NCI-H446 (cell line): ENCODE results near the gene GNB2.
"Not testable (repeated sequence)": the region's sequence is repeated elsewhere in the genome, so short reads cannot be mapped to it uniquely, and the experiment has no call there.

Experiments used
- DNase-seq, 2 experiments: peaks; one replicate each; lab custom pipeline; 2025; lab: John Stamatoyannopoulos, UW

GNB2 gene

GRCh38 chr7:100696123-100696521 is 22.6 kb downstream of the GNB2 start:
- DNase-seq: no peak

DNA sequence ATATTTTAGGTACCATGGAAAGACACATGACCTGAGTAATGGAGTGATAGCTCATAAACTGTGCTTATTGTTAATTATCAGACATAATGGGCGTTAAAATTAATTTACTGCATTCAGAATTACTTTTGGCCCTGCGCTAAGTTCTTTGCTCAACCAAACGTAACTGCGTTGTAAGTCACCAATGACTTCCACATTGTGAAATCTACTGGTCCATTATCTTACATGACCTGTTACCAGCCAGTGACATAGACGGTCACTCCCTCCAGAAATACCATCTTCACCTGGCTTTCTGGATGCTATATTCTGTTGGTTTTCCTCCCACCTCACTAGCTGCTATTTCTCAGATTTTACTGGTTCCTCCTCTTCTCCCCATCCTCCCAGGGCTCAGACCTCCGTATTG is 25.5 kb downstream of the GNB2 start:
- DNase-seq: no peak

DNA sequence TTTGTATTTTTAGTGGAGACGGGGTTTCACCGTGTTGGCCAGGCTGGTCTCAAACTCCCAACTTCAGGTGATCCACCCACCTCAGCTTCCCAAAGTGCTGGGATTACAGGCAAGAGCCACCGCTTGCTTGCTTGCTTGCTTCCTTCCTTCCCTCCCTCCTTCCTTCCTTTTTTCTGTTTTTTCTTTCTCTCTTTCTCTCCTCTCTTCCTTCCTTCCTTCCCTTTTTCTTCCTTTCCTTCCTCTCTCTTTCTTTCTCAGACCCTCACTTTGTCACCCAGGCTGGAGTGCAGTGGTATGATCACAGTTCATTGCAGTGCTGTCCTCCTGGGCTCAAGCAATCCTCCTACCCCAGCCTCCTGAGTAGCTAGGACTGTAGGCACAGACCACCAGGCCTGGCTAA is 27.5 kb downstream of the GNB2 start:
- not testable (repeated sequence) for DNase-seq

DNA sequence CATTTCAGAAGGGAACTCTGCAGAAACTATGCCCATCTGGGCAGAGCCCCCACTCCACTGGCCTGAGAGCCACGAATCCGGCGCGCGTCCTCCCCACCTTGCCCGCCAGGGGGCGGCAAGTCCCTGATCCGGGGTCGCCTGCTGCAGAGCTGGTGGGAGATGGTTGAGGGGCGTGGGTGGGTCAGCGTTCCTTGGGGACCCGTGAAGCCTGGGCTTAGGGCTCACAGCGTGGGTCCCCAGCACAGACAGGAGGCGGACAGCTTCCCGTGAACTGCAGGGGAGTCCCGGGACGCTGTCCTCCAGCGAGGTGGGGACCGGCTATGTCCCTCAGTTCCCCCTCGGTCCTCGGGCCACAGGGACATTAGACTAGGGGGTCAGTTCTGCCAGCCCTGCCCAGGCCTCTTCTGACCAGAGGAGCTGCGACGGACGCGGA is 31.8 kb downstream of the GNB2 start:
- peak; percentile 19 to 68 for DNase-seq

- peak; percentile 93 to 98 for DNase-seq
Measured at GRCh38 chr7:100705753-100706671, 32.5 kb downstream of the GNB2 start, which contains the start of gene POP7. TSS of gene POP7 (plus strand) at chr7:100706121. CDS start at chr7:100706831, 710 bp downstream.

DNA sequence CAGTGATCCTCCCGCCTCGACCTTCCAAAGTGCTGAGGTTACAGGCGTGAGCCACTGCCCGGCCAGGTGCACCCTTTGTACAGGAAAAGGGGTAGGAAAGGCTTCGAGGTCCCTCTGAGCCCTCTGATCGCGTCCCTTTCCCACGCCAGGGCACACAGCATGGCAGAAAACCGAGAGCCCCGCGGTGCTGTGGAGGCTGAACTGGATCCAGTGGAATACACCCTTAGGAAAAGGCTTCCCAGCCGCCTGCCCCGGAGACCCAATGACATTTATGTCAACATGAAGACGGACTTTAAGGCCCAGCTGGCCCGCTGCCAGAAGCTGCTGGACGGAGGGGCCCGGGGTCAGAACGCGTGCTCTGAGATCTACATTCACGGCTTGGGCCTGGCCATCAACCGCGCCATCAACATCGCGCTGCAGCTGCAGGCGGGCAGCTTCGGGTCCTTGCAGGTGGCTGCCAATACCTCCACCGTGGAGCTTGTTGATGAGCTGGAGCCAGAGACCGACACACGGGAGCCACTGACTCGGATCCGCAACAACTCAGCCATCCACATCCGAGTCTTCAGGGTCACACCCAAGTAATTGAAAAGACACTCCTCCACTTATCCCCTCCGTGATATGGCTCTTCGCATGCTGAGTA is 33.3 kb downstream of the GNB2 start:
- DNase-seq: no peak

- DNase-seq: no peak
Measured at GRCh38 chr7:100708395-100708794, 34.9 kb downstream of the GNB2 start.

GRCh38 chr7:100710452-100710851 is 36.9 kb downstream of the GNB2 start:
- DNase-seq: no peak

DNA sequence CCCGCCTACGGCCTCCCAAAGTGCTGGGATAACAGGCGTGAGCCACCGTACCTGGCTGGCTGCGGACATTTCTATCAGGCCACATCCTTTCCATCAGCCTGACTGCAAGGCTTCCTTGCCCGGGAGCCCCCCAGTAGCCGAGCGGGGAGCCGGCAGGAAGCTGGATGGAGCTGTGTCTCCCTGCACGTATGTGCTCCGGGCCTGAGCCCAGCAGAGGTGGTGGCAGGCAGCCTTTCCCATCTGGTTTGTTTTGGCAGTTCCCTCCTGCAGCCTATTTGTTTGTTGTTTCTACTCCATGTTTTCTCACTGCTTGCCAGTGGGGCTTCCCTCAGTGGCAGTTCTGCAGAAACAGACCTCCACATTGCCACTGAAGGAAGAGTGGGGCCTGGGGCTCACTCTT is 37.8 kb downstream of the GNB2 start:
- no peak for DNase-seq

DNA sequence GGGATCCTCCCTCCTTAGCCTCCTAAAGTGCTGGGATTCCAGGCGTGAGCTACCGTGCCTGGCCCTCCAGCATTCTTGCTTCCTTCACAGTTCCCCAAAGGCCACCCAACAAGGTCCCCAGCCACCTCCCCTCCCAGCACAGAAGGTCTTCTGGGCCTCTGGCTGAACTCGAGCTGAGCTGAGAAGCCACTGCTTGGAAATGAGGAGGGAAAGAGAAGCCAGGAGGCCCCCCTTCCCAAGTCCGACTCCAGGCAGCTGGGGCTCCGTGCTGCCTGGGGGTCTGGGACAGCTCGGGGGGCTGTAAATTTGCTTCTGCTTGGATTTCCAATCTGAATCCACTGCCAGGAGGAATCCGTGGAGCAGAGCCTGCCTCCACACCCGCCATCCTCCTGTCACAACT is 41.2 kb downstream of the GNB2 start:
- no peak for DNase-seq

- not testable (repeated sequence) for DNase-seq
Measured at GRCh38 chr7:100717073-100717472, 43.5 kb downstream of the GNB2 start.

DNA sequence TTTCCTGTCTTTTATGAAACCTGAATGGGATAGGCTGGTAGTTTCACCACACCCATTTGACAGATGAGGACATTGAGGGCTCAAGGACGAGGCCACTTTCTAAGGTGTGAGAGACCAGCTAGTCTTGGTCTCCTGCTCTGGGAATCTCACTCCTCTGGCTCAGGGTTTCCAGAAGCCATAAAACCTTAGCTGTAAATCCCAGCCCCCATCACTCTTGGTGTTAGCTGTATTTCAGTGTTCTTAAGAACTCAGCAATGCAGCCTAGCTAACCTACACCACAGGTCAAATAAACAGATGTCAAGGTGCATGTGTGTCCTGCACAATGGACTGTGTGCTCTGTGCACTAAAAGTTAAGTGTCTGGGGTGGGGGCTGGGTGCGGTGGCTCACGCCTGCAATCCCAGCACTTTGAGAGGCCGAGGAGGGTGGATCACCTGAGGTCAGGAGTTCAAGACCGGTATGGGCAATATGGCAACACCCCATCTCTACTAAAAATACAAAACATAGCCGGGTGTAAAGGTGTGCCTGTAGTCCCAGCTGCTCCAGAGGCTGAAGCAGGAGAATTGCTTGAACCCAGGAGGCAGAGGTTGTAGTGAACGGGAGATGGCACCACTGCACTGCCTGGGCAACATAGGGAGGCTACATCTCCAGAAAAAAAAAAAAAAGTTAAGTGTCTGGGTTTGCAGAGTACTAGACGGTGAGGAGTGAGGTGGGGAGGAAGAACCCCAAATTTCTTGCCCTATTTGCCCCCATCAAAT is 46.2 kb downstream of the GNB2 start:
- no peak for DNase-seq

DNA sequence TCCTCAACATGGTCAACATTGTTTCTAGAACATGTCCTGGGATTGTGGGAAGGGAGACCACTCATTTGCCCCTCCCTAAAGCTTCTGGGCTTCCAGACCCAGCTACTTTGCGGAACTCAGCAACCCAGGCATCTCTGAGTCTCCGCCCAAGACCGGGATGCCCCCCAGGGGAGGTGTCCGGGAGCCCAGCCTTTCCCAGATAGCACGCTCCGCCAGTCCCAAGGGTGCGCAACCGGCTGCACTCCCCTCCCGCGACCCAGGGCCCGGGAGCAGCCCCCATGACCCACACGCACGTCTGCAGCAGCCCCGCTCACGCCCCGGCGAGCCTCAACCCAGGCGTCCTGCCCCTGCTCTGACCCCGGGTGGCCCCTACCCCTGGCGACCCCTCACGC is 46.7 kb downstream of the GNB2 start, which contains the start of gene EPO:
Gene EPO (plus strand): TSS at position 190 of the 392 bp plus-strand sequence. CDS start 513 bp downstream, outside the sequence.
- no peak for DNase-seq

DNA sequence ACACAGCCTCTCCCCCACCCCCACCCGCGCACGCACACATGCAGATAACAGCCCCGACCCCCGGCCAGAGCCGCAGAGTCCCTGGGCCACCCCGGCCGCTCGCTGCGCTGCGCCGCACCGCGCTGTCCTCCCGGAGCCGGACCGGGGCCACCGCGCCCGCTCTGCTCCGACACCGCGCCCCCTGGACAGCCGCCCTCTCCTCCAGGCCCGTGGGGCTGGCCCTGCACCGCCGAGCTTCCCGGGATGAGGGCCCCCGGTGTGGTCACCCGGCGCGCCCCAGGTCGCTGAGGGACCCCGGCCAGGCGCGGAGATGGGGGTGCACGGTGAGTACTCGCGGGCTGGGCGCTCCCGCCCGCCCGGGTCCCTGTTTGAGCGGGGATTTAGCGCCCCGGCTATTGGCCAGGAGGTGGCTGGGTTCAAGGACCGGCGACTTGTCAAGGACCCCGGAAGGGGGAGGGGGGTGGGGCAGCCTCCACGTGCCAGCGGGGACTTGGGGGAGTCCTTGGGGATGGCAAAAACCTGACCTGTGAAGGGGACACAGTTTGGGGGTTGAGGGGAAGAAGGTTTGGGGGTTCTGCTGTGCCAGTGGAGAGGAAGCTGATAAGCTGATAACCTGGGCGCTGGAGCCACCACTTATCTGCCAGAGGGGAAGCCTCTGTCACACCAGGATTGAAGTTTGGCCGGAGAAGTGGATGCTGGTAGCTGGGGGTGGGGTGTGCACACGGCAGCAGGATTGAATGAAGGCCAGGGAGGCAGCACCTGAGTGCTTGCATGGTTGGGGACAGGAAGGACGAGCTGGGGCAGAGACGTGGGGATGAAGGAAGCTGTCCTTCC is 47.3 kb downstream of the GNB2 start:
- DNase-seq: no peak

GRCh38 chr7:100721505-100721812 is 47.9 kb downstream of the GNB2 start:
- no peak for DNase-seq

- no peak for DNase-seq
Measured at GRCh38 chr7:100722480-100723212, 49.1 kb downstream of the GNB2 start.

GRCh38 chr7:100723732-100724275 is 50.3 kb downstream of the GNB2 start:
- no peak for DNase-seq

DNA sequence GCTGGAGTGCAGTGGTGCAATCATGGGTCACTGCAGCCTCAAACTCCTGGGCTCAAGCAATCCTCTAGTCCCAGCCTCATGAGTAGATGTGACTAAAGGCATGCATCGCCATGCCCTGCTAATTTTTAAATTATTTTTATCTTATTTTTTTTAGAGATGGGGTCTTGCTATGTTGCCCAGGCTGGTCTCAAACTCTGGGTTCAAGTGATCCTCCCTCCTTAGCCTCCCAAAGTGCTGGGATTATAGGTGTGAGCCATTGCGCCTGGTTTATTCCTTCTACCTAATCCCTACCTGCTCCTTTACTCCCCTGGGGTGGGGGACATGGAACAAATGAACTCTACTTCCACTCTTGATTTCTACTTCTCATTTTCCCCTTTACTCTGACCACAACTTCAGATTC is 50.8 kb downstream of the GNB2 start:
- not testable (repeated sequence) for DNase-seq

GRCh38 chr7:100726996-100727761 is 53.6 kb downstream of the GNB2 start:
- no peak for DNase-seq

DNA sequence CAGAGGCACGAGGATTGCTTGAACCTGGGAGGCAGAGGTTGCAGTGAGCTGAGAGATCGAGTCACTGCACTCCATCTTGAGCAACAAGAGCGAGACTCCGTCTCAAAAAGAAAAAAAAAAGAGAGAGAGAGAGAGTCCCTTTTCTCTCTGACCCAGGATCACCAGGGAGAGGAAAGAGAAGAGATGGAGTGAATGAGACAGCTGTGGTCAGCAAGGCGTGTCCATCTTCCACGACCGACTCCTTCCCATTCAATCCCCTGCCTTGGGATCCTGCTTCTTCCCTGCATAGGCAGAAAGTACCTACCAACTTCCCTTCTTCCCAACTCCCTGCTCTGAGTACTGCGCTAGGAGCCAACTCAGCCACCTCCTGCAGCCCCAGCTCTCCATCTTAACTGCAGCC is 54.7 kb downstream of the GNB2 start:
- no peak for DNase-seq
